Measurements from ENCODE around the gene TTC21B. TPM values are rescaled to one million over a fixed set of nuclear protein-coding genes. Genes with fewer than 3 reads are reported as not detected.

Gene TTC21B
- total and polyA plus RNA-seq, 10 of the 15 experiments (the other 5 are each of a cell fraction or from before 2014, with no cell fraction given): 2.7 to 22.4 (median 11.3) TPM

- no peak overlapping the region for H3K4me3 ChIP-seq
- H3K9me3 ChIP-seq (replicated peaks; ENCODE audit: control insufficient read depth, insufficient read depth, low read length): no peaks in the 10 kb centered on the region
- no peaks in the 10 kb centered on the region for H3K27me3 ChIP-seq (replicated peaks in 1 of 2; ENCODE audit: control insufficient read depth in 2 of 2, insufficient read depth in 2 of 2, low read length in 1 of 2)
- H3K9ac ChIP-seq (ENCODE audit: control insufficient read depth, insufficient read depth, low read length): no peak overlapping the region
- H2AFZ ChIP-seq (ENCODE audit: control insufficient read depth, low read depth, low read length): no peak overlapping the region
- ChIA-PET POLR2A (no interaction called here), RAD21 (ENCODE audit: unreplicated experiment) (no interaction called here), CTCF (no interaction called here), SMC1A (ENCODE audit: uncharacterized antibody, unreplicated experiment) (no interaction called here)
- H3K79me2 ChIP-seq (ENCODE audit: control insufficient read depth, insufficient read depth, low read length): no peaks in the 10 kb centered on the region
- intact Hi-C loops (cut with micrococcal nuclease; ENCODE audit: unreplicated experiment): no loop called here
- H4K20me1 ChIP-seq (ENCODE audit: control insufficient read depth, insufficient read depth): no peaks in the 10 kb centered on the region
- DNase-seq (ENCODE audit: low read depth, low spot score) (no peak), FAIRE-seq (no peak), ATAC-seq (no peak)
- H3K4me1 ChIP-seq (ENCODE audit: control insufficient read depth, insufficient read depth, low read length): no peaks in the 10 kb centered on the region
- no peak overlapping the region for H3K27ac ChIP-seq (ENCODE audit: control insufficient read depth, insufficient read depth)
- H3K4me2 ChIP-seq (ENCODE audit: control insufficient read depth, insufficient read depth): no peak overlapping the region
- WGBS (ENCODE audit: insufficient coverage, insufficient replicate concordance, low lambda C conversion rate, missing lambda C conversion rate): 76% methylated on average over 4 of the region's 4 CpGs
- H3K36me3 ChIP-seq (ENCODE audit: control insufficient read depth in 2 of 2, insufficient read depth in 2 of 2, low read length in 1 of 2): no peaks in the 10 kb centered on the region
- BruUV-seq (replicated peaks): no TSS peak
- in situ Hi-C loops (cut with MboI): no loop called here
- TF ChIP-seq SMAD1 (IDR thresholded peaks at IDR 0.05; ENCODE audit: low read depth, partially characterized antibody): no peak
- TF ChIP-seq TCF7 (IDR thresholded peaks at IDR 0.05; ENCODE audit: borderline replicate concordance): no peak
- no peak for TF ChIP-seq ZNF687 (IDR thresholded peaks at IDR 0.05)
- no peak for TF ChIP-seq ZNF207 (IDR thresholded peaks at IDR 0.05; ENCODE audit: borderline replicate concordance)
- no peak for TF ChIP-seq IRF3 (IDR thresholded peaks at IDR 0.05)
- no peak for TF ChIP-seq YBX1 (IDR thresholded peaks at IDR 0.05)
- TF ChIP-seq ZNF274 (IDR thresholded peaks at IDR 0.05; ENCODE audit: insufficient read depth, insufficient read length): no peak
- no peak for TF ChIP-seq SREBF2 (IDR thresholded peaks at IDR 0.05; ENCODE audit: low read length)
- TF ChIP-seq FOS (IDR thresholded peaks at IDR 0.05; ENCODE audit: borderline replicate concordance, extremely low read depth, insufficient read length): no peak
- no peak for TF ChIP-seq SRF (IDR thresholded peaks at IDR 0.05; ENCODE audit: low read depth in 2 of 2, low read length in 2 of 2)
- TF ChIP-seq EP300 (IDR thresholded peaks at IDR 0.05; ENCODE audit: borderline replicate concordance in 1 of 2, control insufficient read depth in 1 of 2, low read depth in 2 of 2, low read length in 2 of 2): no peak
- no peak for TF ChIP-seq GABPA (IDR thresholded peaks at IDR 0.05; ENCODE audit: low read depth)
- no peak for TF ChIP-seq RELA (IDR thresholded peaks at IDR 0.05; ENCODE audit: borderline replicate concordance, partially characterized antibody)
- no peak for TF ChIP-seq BMI1 (IDR thresholded peaks at IDR 0.05; ENCODE audit: borderline replicate concordance)
- no peak for TF ChIP-seq E2F8 (IDR thresholded peaks at IDR 0.05; ENCODE audit: low read depth, partially characterized antibody)
Measured at GRCh38 chr2:165833156-165833555, 120.4 kb downstream of the TTC21B start.

Data from GM12878 (cell line).